HCT116 (cell line): ENCODE data around the gene NCCRP1. TPM values are rescaled to one million over a fixed set of nuclear protein-coding genes. Genes with fewer than 3 reads are reported as not detected.

Experiments
- ATAC-seq: fragments of 200-7000 bp; cut with Tn5 transposase; 2 replicates; pipeline ENCODE4 v1.9.1; 2020; ENCODE audit warnings: mild to moderate bottlenecking, moderate library complexity
- BruUV-seq: library from RNA; stranded (reverse); fragments of 400-500 nt; replicated peaks from 2 replicates; lab custom pipeline; 2021; lab: Mats Ljungman, UMichigan
- CTCF ChIA-PET: fragments of 300-600 bp; sonication (Branson Sonifier 250); formaldehyde crosslinking; loops from one replicate; lab custom pipeline; 2021; ENCODE audit warnings: antibody characterized with exemption; lab: Charles Lee
- POLR2A ChIA-PET: fragments of 300-600, 350-600 bp; sonication (Branson Sonifier 250); formaldehyde crosslinking; loops from one replicate; lab custom pipeline; 2021; ENCODE audit warnings: antibody characterized with exemption; lab: Charles Lee
- RAD21 ChIA-PET, 2 experiments: fragments of 300-600 bp; sonication (Branson Sonifier 250); formaldehyde crosslinking; loops; one replicate each; lab custom pipeline; 2023; ENCODE audit warnings: low total read pairs in 2 of 2; ENCODE audit not compliant: uncharacterized antibody in 2 of 2, unreplicated experiment in 2 of 2, low non-redundant PET in 1 of 2; lab: Charles Lee
- DNase-seq: peaks from one replicate; pipeline ENCODE4 v3.0.0-alpha.2; 2010; ENCODE audit warnings: low read depth, low spot score
- H2AFZ ChIP-seq: fragments of 200-600 bp; shearing (Covaris generic), sonication (generic); 2 replicates; pipeline ENCODE4 v1.6.1; 2017; ENCODE audit warnings: low read depth, mixed run types, mixed read lengths, antibody characterized with exemption, low read length; ENCODE audit not compliant: poor library complexity, severe bottlenecking
- H3K27ac ChIP-seq: 2 replicates; pipeline ENCODE4 v1.5.1; 2012; ENCODE audit warnings: low read depth, low read length
- H3K27me3 ChIP-seq: fragments of 200-600 bp; sonication (generic); 2 replicates; pipeline ENCODE4 v1.6.1; 2016; ENCODE audit warnings: mixed run types, low read length, mixed read lengths; ENCODE audit not compliant: insufficient read depth
- H3K36me3 ChIP-seq, 2 experiments: fragments of 200-500 bp in 1 of 2; fragments of 200-600 bp in 1 of 2; sonication (Bioruptor generic) in 1 of 2; sonication (generic) in 1 of 2; 2 replicates each; pipeline versions ENCODE4 v1.5.1 to v1.6.1; 2014 to 2016; ENCODE audit warnings: low read length in 2 of 2, inconsistent platforms in 1 of 2, mixed read lengths in 1 of 2, mixed run types in 1 of 2; ENCODE audit not compliant: insufficient read depth in 2 of 2, control insufficient read depth in 1 of 2
- H3K4me1 ChIP-seq, 2 experiments: fragments of 200-600 bp in 1 of 2; sonication (generic) in 1 of 2; 2 replicates each; pipeline versions ENCODE4 v1.5.1 to v1.6.1; 2012 to 2017; ENCODE audit warnings: low read length in 2 of 2, inconsistent platforms in 1 of 2, mild to moderate bottlenecking in 1 of 2, mixed read lengths in 1 of 2, mixed run types in 1 of 2, moderate library complexity in 1 of 2; ENCODE audit not compliant: insufficient read depth in 2 of 2, control insufficient read depth in 1 of 2
- H3K4me2 ChIP-seq: fragments of 200-600 bp; sonication (generic); 2 replicates; pipeline ENCODE4 v1.6.1; 2017; ENCODE audit warnings: mixed run types, low read length, mixed read lengths
- H3K4me3 ChIP-seq, 2 experiments: fragments of 200-600 bp in 1 of 2; sonication (generic) in 1 of 2; replicated peaks in 1 of 2; 2 replicates each; pipeline ENCODE4 v1.5.1; 2011 to 2016; ENCODE audit warnings: low read length in 2 of 2, control low read depth in 1 of 2, low read depth in 1 of 2, mild to moderate bottlenecking in 1 of 2, mixed read lengths in 1 of 2, mixed run types in 1 of 2
- H3K79me2 ChIP-seq: fragments of 200-600 bp; sonication (generic); 2 replicates; pipeline ENCODE4 v1.6.1; 2017; ENCODE audit warnings: mild to moderate bottlenecking, mixed run types, low read length, moderate library complexity, mixed read lengths; ENCODE audit not compliant: insufficient read depth
- H3K9ac ChIP-seq: fragments of 200-600 bp; sonication (generic); 2 replicates; pipeline ENCODE4 v1.6.1; 2016; ENCODE audit warnings: low read length, mixed read lengths
- H3K9me2 ChIP-seq: fragments of 200-600 bp; sonication (generic), shearing (Covaris generic); 2 replicates; pipeline ENCODE4 v1.6.1; 2017; ENCODE audit warnings: mixed run types, mild to moderate bottlenecking, moderate library complexity; ENCODE audit not compliant: insufficient read depth
- H3K9me3 ChIP-seq, 2 experiments: fragments of 200-500 bp in 1 of 2; fragments of 200-600 bp in 1 of 2; sonication (Bioruptor generic) in 1 of 2; sonication (generic) in 1 of 2; 2 replicates each; pipeline ENCODE4 v1.6.1; 2014 to 2017; ENCODE audit warnings: low read length in 2 of 2, mixed read lengths in 2 of 2, inconsistent platforms in 1 of 2, low read depth in 1 of 2, mild to moderate bottlenecking in 1 of 2, mixed run types in 1 of 2, moderate library complexity in 1 of 2; ENCODE audit not compliant: control insufficient read depth in 1 of 2, insufficient read depth in 1 of 2
- H4K20me1 ChIP-seq: fragments of 200-600 bp; sonication (generic), shearing (Covaris generic); 2 replicates; pipeline ENCODE4 v1.6.1; 2017; ENCODE audit warnings: mixed run types, mild to moderate bottlenecking, moderate library complexity; ENCODE audit not compliant: insufficient read depth
- ATF3 ChIP-seq: IDR thresholded peaks from 2 replicates; pipeline ENCODE4 v1.6.1; 2012
- CBX3 ChIP-seq: IDR thresholded peaks from 2 replicates; pipeline ENCODE4 v1.6.1; 2012; ENCODE audit warnings: low read depth
- CEBPB ChIP-seq: IDR thresholded peaks from 2 replicates; pipeline ENCODE4 v1.6.1; 2012; ENCODE audit warnings: low read depth
- EGR1 ChIP-seq: IDR thresholded peaks from 2 replicates; pipeline ENCODE4 v1.6.1; 2012; ENCODE audit warnings: low read depth
- ELF1 ChIP-seq: IDR thresholded peaks from 2 replicates; pipeline ENCODE4 v1.6.1; 2012; ENCODE audit warnings: low read depth, borderline replicate concordance
- EZH2 ChIP-seq: fragments of 200-600 bp; sonication (generic); IDR thresholded peaks from 2 replicates; pipeline ENCODE4 v1.6.1; 2017; ENCODE audit warnings: antibody characterized with exemption, mixed run types
- MAX ChIP-seq: IDR thresholded peaks from 2 replicates; pipeline ENCODE4 v1.6.1; 2012
- POLR2A ChIP-seq: IDR thresholded peaks from 2 replicates; pipeline ENCODE4 v1.7.0; 2011; ENCODE audit warnings: borderline replicate concordance; ENCODE audit not compliant: insufficient read depth, insufficient read length; ENCODE audit errors: extremely low read depth
- POLR2AphosphoS5 ChIP-seq: IDR thresholded peaks from 2 replicates; pipeline ENCODE4 v1.6.1; 2011; ENCODE audit warnings: mild to moderate bottlenecking, low read depth, low read length, moderate library complexity
- REST ChIP-seq: IDR thresholded peaks from 2 replicates; pipeline ENCODE4 v1.6.1; 2012; ENCODE audit warnings: low read depth
- SIN3A ChIP-seq: IDR thresholded peaks from 2 replicates; pipeline ENCODE4 v1.6.1; 2012; ENCODE audit warnings: low read depth
- SP1 ChIP-seq: IDR thresholded peaks from 2 replicates; pipeline ENCODE4 v1.6.1; 2012; ENCODE audit warnings: low read depth
- SRF ChIP-seq: IDR thresholded peaks from 2 replicates; pipeline ENCODE4 v1.6.1; 2012; ENCODE audit warnings: low read depth
- TCF7L2 ChIP-seq: IDR thresholded peaks from 2 replicates; pipeline ENCODE4 v1.7.0; 2011; ENCODE audit warnings: borderline replicate concordance, inconsistent platforms; ENCODE audit not compliant: insufficient read depth, insufficient read length; ENCODE audit errors: extremely low read depth
- YY1 ChIP-seq: IDR thresholded peaks from 2 replicates; pipeline ENCODE4 v1.6.1; 2011; ENCODE audit warnings: low read length, low read depth, moderate library complexity, mild to moderate bottlenecking; ENCODE audit not compliant: insufficient replicate concordance; ENCODE audit errors: extremely low read depth
- ZBTB33 ChIP-seq: IDR thresholded peaks from 2 replicates; pipeline ENCODE4 v1.6.1; 2011; ENCODE audit warnings: mild to moderate bottlenecking, low read length, moderate library complexity; ENCODE audit not compliant: insufficient replicate concordance; ENCODE audit errors: extremely low read depth
- ZNF274 ChIP-seq: fragments of 200-500 bp; sonication (Bioruptor generic); IDR thresholded peaks from 2 replicates; pipeline ENCODE4 v1.6.1; 2014; ENCODE audit warnings: mild to moderate bottlenecking, low read depth, low read length, inconsistent platforms
- intact Hi-C: fragments of 100-400 bp; cut with micrococcal nuclease; formaldehyde crosslinking; loops from 2 replicates; pipeline ENCODE4 v1.10.0; 2022
- total RNA-seq: library from RNA; stranded (reverse); gene quantifications from one replicate; pipeline ENCODE4 v1.2.1, GENCODE V29; 2021; ENCODE audit not compliant: unreplicated experiment

Gene NCCRP1
- total RNA-seq, 1 experiment from 2014 or later = 0.12 TPM

- Histone ChIP-seq H3K9ac (no peak overlapping the region), H4K20me1 (no peaks in the 10 kb centered on the region), H3K4me2 (no peak overlapping the region), H3K9me3 (no peaks in the 10 kb centered on the region), H3K27me3 (no peaks in the 10 kb centered on the region), H3K36me3 (no peaks in the 10 kb centered on the region), H3K9me2 (no peaks in the 10 kb centered on the region), H3K27ac (no peak overlapping the region), H3K79me2 (no peaks in the 10 kb centered on the region), H3K4me1 (peaks cover 0 to 27% of the 10 kb centered on the region in 2 experiments; a peak in 2 of 4 replicates), H3K4me3 (no peak overlapping the region), H2AFZ (no peak overlapping the region)
- 0 out of 2 replicates have a peak, but pooled peaks have one; percentile 23 for ATAC-seq
- ChIA-PET CTCF (interaction anchor here (1.2 kb wide), 1 partner anchor 73 kb away, joined by 4 read pairs; no protein-coding TSS in a partner anchor), RAD21 (no interaction called here), POLR2A (no interaction called here)
- TF ChIP-seq SRF (no peak), ZNF274 (no peak), TCF7L2 (no peak), POLR2A (no peak), ELF1 (no peak), CEBPB (no peak), MAX (no peak), SIN3A (no peak), ATF3 (no peak), SP1 (no peak), POLR2AphosphoS5 (no peak), EZH2 (no peak), EGR1 (no peak), YY1 (no peak), REST (no peak), ZBTB33 (no peak), CBX3 (no peak)
- no peak for DNase-seq
- BruUV-seq = no TSS peak
- intact Hi-C loops = no loop called here
Measured at GRCh38 chr19:39194832-39195542, 1.8 kb upstream of the NCCRP1 start.
